Measurements from ENCODE around the gene QRFP.

The QRFP gene

DNA sequence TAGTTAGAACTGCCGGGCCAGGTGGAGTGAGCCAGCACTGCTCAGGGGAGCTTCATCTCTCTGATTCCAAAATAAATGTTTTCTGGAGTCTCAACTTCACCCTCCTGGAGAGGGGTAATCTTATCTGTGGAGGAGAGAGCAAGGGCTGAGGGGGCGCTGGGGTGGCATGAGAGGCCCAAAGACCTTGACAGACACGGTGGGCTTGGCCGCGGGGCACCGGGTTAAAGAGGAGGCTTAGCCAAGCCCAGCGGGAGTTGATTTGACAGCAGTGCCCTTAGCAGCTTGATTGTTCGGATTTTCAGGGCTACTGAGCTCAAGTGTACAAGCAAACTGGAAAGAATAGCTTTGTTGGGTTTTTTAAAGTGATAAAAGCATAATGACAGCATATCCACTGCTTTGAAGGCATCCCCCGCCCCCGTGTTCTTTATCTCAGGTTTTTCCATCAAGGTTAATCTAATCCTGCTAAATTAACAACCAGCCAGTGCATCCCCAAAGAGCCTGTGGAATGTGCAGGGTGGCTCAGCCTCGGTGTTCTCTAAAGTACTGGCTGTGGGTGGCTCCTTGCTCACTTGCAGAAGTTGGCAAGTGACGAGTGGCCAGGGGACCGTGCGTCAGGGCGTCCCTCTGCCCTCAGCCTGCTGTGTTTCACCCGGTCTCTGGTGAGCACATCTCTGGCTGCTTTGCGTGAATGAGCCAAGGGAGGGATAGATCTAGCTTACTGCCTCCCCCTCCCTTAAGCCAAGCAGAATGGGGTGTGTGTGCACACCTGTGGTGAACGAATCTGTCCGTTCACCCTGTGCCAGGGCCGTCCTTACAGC, 5.5 kb downstream of the QRFP start:
- H3K27ac ChIP-seq (ENCODE audit: extremely low read depth, low read depth, low read length), result no peak overlapping the region
- peaks cover 0 to 66% of the 10 kb centered on the region in 2 experiments; a peak in 1 of 3 replicates for H3K36me3 ChIP-seq (ENCODE audit: control insufficient read depth in 2 of 2, insufficient read depth in 1 of 2, low read length in 2 of 2)
- TF ChIP-seq KLF7 (tag by site-specific recombination; IDR thresholded peaks at IDR 0.05; ENCODE audit: borderline replicate concordance) (no peak), ZNF830 (tag by site-specific recombination; IDR thresholded peaks at IDR 0.05; ENCODE audit: low read depth) (no peak), ZNF19 (tag by site-specific recombination; IDR thresholded peaks at IDR 0.05; ENCODE audit: low read depth) (no peak)
- no peaks in the 10 kb centered on the region for H3K9me3 ChIP-seq (ENCODE audit: control insufficient read depth, insufficient read depth, low read depth, low read length)
- ChIA-PET POLR2A (interaction anchor here (0.5 to 1.6 kb wide), 2 partner anchors 9 to 180 kb away, joined by 3 read pairs; no protein-coding TSS in a partner anchor), CTCF (interaction anchor here (0.5 to 4.9 kb wide), 6 partner anchors 22 to 357 kb away, joined by 3 to 31 read pairs (median 13); no protein-coding TSS in a partner anchor)
- H3K4me1 ChIP-seq (ENCODE audit: control insufficient read depth, insufficient read depth, low read length), result no peaks in the 10 kb centered on the region
- no peak overlapping the region for H3K4me3 ChIP-seq (ENCODE audit: low read depth, low read length)

DNA sequence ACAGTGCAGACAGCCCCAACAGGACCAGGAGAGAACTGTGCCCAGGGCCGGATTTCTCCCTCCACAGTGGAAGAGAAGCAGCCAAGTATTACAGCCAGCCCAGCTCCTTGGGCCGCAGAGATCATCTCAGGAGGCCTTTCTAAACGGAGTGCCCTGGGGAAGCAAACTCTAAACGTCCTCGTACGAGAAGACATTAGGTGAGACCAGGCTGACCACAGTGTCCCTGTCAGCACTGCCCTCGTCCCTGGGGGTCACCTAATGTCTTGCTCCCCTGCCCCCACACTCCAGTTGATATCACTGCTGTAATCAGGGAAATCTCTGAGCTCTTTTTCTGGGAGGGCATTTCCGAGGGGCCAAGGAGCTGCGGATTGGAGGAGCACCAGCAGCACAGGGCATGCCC, 6.5 kb downstream of the QRFP start:
- Histone ChIP-seq H3K36me3 (ENCODE audit: control insufficient read depth in 2 of 2, insufficient read depth in 1 of 2, low read length in 2 of 2) (peaks cover 0 to 75% of the 10 kb centered on the region in 2 experiments; a peak in 1 of 3 replicates), H3K27ac (ENCODE audit: extremely low read depth, low read depth, low read length) (no peak overlapping the region), H3K4me1 (ENCODE audit: control insufficient read depth, insufficient read depth, low read length) (no peaks in the 10 kb centered on the region), H3K9me3 (ENCODE audit: control insufficient read depth, insufficient read depth, low read depth, low read length) (no peaks in the 10 kb centered on the region), H3K4me3 (ENCODE audit: low read depth, low read length) (no peak overlapping the region)
- POLR2A ChIA-PET, result interaction anchor here (0.5 to 1.6 kb wide), 3 partner anchors 10 to 179 kb away, joined by 3 to 9 read pairs (median 3); no protein-coding TSS in a partner anchor
- TF ChIP-seq YY1 (tag by site-specific recombination; IDR thresholded peaks at IDR 0.05) (no peak), ZNF530 (tag by site-specific recombination; IDR thresholded peaks at IDR 0.05; ENCODE audit: low read depth) (no peak), ZNF843 (tag by site-specific recombination; IDR thresholded peaks at IDR 0.05) (no peak), ZNF140 (tag by site-specific recombination; IDR thresholded peaks at IDR 0.05) (no peak), BCL11A (tag by site-specific recombination; IDR thresholded peaks at IDR 0.05; ENCODE audit: low read depth) (no peak), ZNF155 (tag by site-specific recombination; IDR thresholded peaks at IDR 0.05) (no peak), GLIS2 (tag by site-specific recombination; IDR thresholded peaks at IDR 0.05) (no peak), ZNF660 (tag by site-specific recombination; IDR thresholded peaks at IDR 0.05) (no peak), EGR2 (tag by site-specific recombination; IDR thresholded peaks at IDR 0.05; ENCODE audit: low read depth) (no peak)
- TF ChIP-seq, protein P1, sequence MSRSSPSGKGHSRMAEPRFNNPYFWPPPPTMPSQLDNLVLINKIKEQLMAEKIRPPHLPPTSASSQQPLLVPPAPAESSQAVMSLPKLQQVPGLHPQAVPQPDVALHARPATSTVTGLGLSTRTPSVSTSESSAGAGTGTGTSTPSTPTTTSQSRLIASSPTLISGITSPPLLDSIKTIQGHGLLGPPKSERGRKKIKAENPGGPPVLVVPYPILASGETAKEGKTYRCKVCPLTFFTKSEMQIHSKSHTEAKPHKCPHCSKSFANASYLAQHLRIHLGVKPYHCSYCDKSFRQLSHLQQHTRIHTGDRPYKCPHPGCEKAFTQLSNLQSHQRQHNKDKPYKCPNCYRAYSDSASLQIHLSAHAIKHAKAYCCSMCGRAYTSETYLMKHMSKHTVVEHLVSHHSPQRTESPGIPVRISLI (tag by site-specific recombination; IDR thresholded peaks at IDR 0.05), result no peak
- CTCF ChIA-PET, result interaction anchor here (0.5 to 4.9 kb wide), 7 partner anchors 10 to 189 kb away, joined by 3 to 31 read pairs (median 6); no protein-coding TSS in a partner anchor

DNA sequence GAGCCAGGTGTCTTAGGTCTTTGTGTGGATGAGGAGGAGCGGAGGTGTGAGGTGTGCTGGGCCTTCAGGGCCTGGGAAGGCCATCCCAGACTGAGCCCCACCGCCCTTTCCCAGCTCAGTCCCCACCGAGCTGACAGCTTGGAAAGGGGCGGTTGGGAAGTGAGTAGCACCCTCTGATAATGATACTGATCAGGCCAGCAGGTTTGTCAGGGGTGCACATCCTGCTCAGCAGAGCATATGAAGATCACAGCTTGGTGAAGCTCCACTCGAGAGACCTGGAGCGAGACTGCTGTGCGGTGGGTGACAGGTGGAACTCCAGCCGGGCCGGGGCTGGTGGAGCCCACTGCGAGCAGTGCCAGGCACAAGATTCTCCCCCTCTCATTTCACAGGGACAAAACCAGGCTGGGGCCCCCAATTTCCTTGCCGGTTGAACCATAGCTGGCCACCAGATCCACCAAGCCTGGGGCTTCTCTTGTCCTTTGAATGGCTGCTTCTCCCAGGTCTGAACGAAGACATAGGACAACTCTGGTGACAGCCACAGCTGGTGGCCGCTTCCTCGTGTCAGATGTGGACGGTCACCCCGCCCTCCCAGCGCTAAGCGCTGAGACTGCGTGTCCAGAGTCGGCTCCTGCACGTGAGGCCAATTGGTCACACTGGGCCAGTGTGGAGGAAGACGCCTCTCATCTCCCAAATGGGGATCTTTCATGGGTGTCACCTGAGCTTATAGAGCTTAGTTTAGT, 8.3 kb downstream of the QRFP start:
- TF ChIP-seq OVOL3 (tag by site-specific recombination; IDR thresholded peaks at IDR 0.05), result no peak
- Histone ChIP-seq H3K27ac (ENCODE audit: extremely low read depth, low read depth, low read length) (no peak overlapping the region), H3K9me3 (ENCODE audit: control insufficient read depth, insufficient read depth, low read depth, low read length) (no peaks in the 10 kb centered on the region), H3K36me3 (ENCODE audit: control insufficient read depth in 2 of 2, insufficient read depth in 1 of 2, low read length in 2 of 2) (peaks cover 0 to 89% of the 10 kb centered on the region in 2 experiments; a peak in 1 of 3 replicates), H3K4me1 (ENCODE audit: control insufficient read depth, insufficient read depth, low read length) (no peaks in the 10 kb centered on the region), H3K4me3 (ENCODE audit: low read depth, low read length) (no peak overlapping the region)
- ChIA-PET POLR2A (interaction anchor here (0.5 to 0.6 kb wide), 2 partner anchors 198 to 1395 kb away, joined by 3 to 4 read pairs; no protein-coding TSS in a partner anchor), CTCF (interaction anchor here (0.6 to 4.9 kb wide), 7 partner anchors 19 to 175 kb away, joined by 3 to 31 read pairs (median 4); no protein-coding TSS in a partner anchor)

Measured in HEK293 (cell line).